Astrocyte (in vitro differentiated cells and primary cell): ENCODE data around the gene LRGUK. TPM values are rescaled to one million over a fixed set of nuclear protein-coding genes. Genes with fewer than 3 reads are reported as not detected.

ENCODE experiments used
- DNase-seq: peaks from one replicate; pipeline ENCODE4 v3.0.0-alpha.2; 2010; ENCODE audit warnings: low read depth
- FAIRE-seq: peaks from 2 replicates; lab custom pipeline; 2011; peaks lifted over from hg19 to GRCh38; lab: Jason Lieb, UNC
- H2AFZ ChIP-seq: 2 replicates; pipeline ENCODE4 v1.6.0; 2012; ENCODE audit warnings: low read depth, low read length, inconsistent platforms
- H3K27ac ChIP-seq: 2 replicates; pipeline ENCODE4 v1.5.1; 2011; ENCODE audit warnings: low read depth, low read length, inconsistent platforms
- H3K27me3 ChIP-seq: 2 replicates; pipeline ENCODE4 v1.6.0; 2011; ENCODE audit warnings: low read length, inconsistent platforms; ENCODE audit not compliant: insufficient read depth
- H3K36me3 ChIP-seq: 2 replicates; pipeline ENCODE4 v1.5.1; 2011; ENCODE audit warnings: low read length, inconsistent platforms; ENCODE audit not compliant: insufficient read depth
- H3K4me1 ChIP-seq: 2 replicates; pipeline ENCODE4 v1.5.1; 2011; ENCODE audit warnings: low read length, inconsistent platforms; ENCODE audit not compliant: insufficient read depth
- H3K4me2 ChIP-seq: 2 replicates; pipeline ENCODE4 v1.6.0; 2012; ENCODE audit warnings: low read length, inconsistent platforms
- H3K4me3 ChIP-seq: 2 replicates; pipeline ENCODE4 v1.5.1; 2011; ENCODE audit warnings: low read depth, mild to moderate bottlenecking, low read length, inconsistent platforms; ENCODE audit not compliant: insufficient read depth
- H3K79me2 ChIP-seq: 2 replicates; pipeline ENCODE4 v1.6.0; 2012; ENCODE audit warnings: mild to moderate bottlenecking, low read length, inconsistent platforms; ENCODE audit not compliant: insufficient read depth
- H3K9ac ChIP-seq: 2 replicates; pipeline ENCODE4 v1.6.0; 2012; ENCODE audit warnings: mild to moderate bottlenecking, low read length, inconsistent platforms
- H3K9me3 ChIP-seq: 2 replicates; pipeline ENCODE4 v1.5.1; 2012; ENCODE audit warnings: low read depth, mild to moderate bottlenecking, low read length, inconsistent platforms; ENCODE audit not compliant: insufficient read depth
- H4K20me1 ChIP-seq: 2 replicates; pipeline ENCODE4 v1.6.0; 2012; ENCODE audit warnings: low read length, inconsistent platforms; ENCODE audit not compliant: insufficient read depth
- H3K27ac Mint-ChIP-seq: one replicate; pipeline ENCODE4 v1.8.0; 2021; ENCODE audit warnings: mild to moderate bottlenecking, mixed read lengths; ENCODE audit not compliant: unreplicated experiment
- H3K27me3 Mint-ChIP-seq: one replicate; pipeline ENCODE4 v1.8.0; 2021; ENCODE audit warnings: low read depth, mixed read lengths; ENCODE audit not compliant: unreplicated experiment
- H3K36me3 Mint-ChIP-seq: one replicate; pipeline ENCODE4 v1.8.0; 2021; ENCODE audit warnings: low read depth, mixed read lengths; ENCODE audit not compliant: unreplicated experiment
- H3K4me1 Mint-ChIP-seq: one replicate; pipeline ENCODE4 v1.8.0; 2021; ENCODE audit warnings: low read depth, mixed read lengths; ENCODE audit not compliant: unreplicated experiment
- H3K4me3 Mint-ChIP-seq: one replicate; pipeline ENCODE4 v1.8.0; 2021; ENCODE audit warnings: mild to moderate bottlenecking, moderate library complexity, mixed read lengths; ENCODE audit not compliant: unreplicated experiment
- H3K9me3 Mint-ChIP-seq: one replicate; pipeline ENCODE4 v1.8.0; 2021; ENCODE audit warnings: mild to moderate bottlenecking, mixed read lengths; ENCODE audit not compliant: unreplicated experiment
- CTCF ChIP-seq: IDR thresholded peaks from 2 replicates; pipeline ENCODE4 v1.5.1; 2011; ENCODE audit warnings: low read depth, mild to moderate bottlenecking, inconsistent platforms, low read length, moderate library complexity; ENCODE audit not compliant: insufficient read depth
- EZH2 ChIP-seq: IDR thresholded peaks from 2 replicates; pipeline ENCODE4 v1.6.1; 2012; ENCODE audit warnings: mild to moderate bottlenecking, low read length, inconsistent platforms; ENCODE audit not compliant: insufficient read depth
- total RNA-seq: library from RNA; stranded (reverse); gene quantifications from 2 replicates; pipeline ENCODE4 v1.2.1, GENCODE V29; 2021

LRGUK gene
- total RNA-seq, 1 donor from 2014 or later, result 0.64 TPM

- Histone ChIP-seq H2AFZ (no peak overlapping the region), H3K4me2 (no peak overlapping the region), H3K27ac (no peak overlapping the region), H3K4me3 (no peak overlapping the region), H4K20me1 (no peaks in the 10 kb centered on the region), H3K9me3 (no peaks in the 10 kb centered on the region), H3K27me3 (no peaks in the 10 kb centered on the region), H3K4me1 (no peaks in the 10 kb centered on the region), H3K9ac (no peak overlapping the region), H3K36me3 (no peaks in the 10 kb centered on the region), H3K79me2 (no peaks in the 10 kb centered on the region)
- Mint-ChIP-seq H3K9me3 (peaks cover 9% of the 10 kb centered on the region), H3K27me3 (no peaks in the 10 kb centered on the region), H3K36me3 (no peaks in the 10 kb centered on the region), H3K4me1 (no peaks in the 10 kb centered on the region), H3K27ac (no peak overlapping the region), H3K4me3 (no peak overlapping the region)
- no peak for DNase-seq
- no peak for FAIRE-seq
- TF ChIP-seq EZH2, result no peak
- no peak for TF ChIP-seq CTCF
These were observed 107.1 kb downstream of the LRGUK start for GRCh38 chr7:134234216-134234615.

DNA sequence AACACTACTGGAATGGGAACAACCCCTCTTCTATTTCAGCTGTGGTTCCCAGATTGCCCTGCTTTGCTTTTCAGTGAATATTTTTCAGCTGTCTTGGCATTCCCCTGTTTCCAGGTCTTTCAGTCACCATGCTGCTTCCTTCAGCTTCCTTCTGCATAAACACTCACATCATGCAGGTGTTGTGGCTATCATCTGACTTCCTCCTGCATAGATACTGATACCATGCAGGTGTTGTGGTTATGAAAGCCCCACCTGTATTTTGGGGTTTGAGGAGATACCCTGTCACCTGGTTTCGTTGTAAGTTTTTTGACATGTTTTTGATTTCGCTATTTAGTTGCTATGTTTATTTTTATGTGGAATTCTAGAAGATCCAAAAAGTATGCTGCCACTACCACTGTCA, 118.1 kb downstream of the LRGUK start:
- Mint-ChIP-seq H3K27ac (no peak overlapping the region), H3K27me3 (peaks cover 6% of the 10 kb centered on the region), H3K4me1 (no peaks in the 10 kb centered on the region), H3K36me3 (no peaks in the 10 kb centered on the region), H3K9me3 (peaks cover 15% of the 10 kb centered on the region), H3K4me3 (no peak overlapping the region)
- Histone ChIP-seq H4K20me1 (no peaks in the 10 kb centered on the region), H3K4me3 (no peak overlapping the region), H2AFZ (no peak overlapping the region), H3K4me1 (no peaks in the 10 kb centered on the region), H3K4me2 (no peak overlapping the region), H3K27ac (no peak overlapping the region), H3K27me3 (no peaks in the 10 kb centered on the region), H3K9me3 (no peaks in the 10 kb centered on the region), H3K36me3 (no peaks in the 10 kb centered on the region), H3K9ac (no peak overlapping the region), H3K79me2 (no peaks in the 10 kb centered on the region)
- DNase-seq (no peak), FAIRE-seq (no peak)
- TF ChIP-seq EZH2, result no peak

DNA sequence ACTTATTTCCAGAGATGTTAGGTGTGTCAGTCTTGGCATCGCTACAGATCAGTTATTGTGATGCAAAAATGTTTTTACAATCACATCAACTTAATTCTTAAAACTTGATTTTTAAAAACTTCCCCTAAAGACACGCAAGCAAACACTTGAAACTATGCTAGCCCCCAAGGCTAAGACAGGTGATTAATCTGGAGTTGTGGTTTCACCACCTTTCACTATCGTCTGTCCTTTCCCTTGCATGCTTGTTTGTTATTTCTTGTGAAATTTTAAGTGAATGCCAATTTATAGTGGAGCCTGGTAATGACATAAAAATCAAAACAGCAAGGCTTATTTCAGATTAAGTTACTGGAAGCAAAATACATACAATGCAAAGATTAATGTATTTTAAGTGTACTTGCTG, 119.2 kb downstream of the LRGUK start:
- no peak for FAIRE-seq
- Mint-ChIP-seq H3K27me3 (peaks cover 6% of the 10 kb centered on the region), H3K4me1 (no peaks in the 10 kb centered on the region), H3K9me3 (peaks cover 9% of the 10 kb centered on the region), H3K36me3 (no peaks in the 10 kb centered on the region), H3K27ac (no peak overlapping the region), H3K4me3 (no peak overlapping the region)
- Histone ChIP-seq H3K27me3 (no peaks in the 10 kb centered on the region), H3K79me2 (no peaks in the 10 kb centered on the region), H3K9me3 (no peaks in the 10 kb centered on the region), H3K4me1 (no peaks in the 10 kb centered on the region), H3K27ac (no peak overlapping the region), H3K9ac (no peak overlapping the region), H3K4me2 (no peak overlapping the region), H3K36me3 (no peaks in the 10 kb centered on the region), H2AFZ (no peak overlapping the region), H4K20me1 (no peaks in the 10 kb centered on the region), H3K4me3 (no peak overlapping the region)
- TF ChIP-seq EZH2 (no peak), CTCF (no peak)
- no peak for DNase-seq
